GM12875 (cell line): ENCODE results near the gene F5.

Experiments
- H3K4me3 ChIP-seq: one replicate; pipeline ENCODE4 v1.5.1; 2011; ENCODE audit warnings: low read depth, low read length, control low read depth
- CTCF ChIP-seq: IDR thresholded peaks from 2 replicates; pipeline ENCODE4 v1.5.1; 2011; ENCODE audit warnings: low read depth, mild to moderate bottlenecking, control low read depth, inconsistent platforms, low read length, moderate library complexity, borderline replicate concordance; ENCODE audit not compliant: insufficient read depth

The F5 gene

GRCh38 chr1:169465281-169465680, 121.0 kb downstream of the F5 start:
- TF ChIP-seq CTCF, result no peak
- H3K4me3 ChIP-seq, result no peak overlapping the region
